SK-N-SH treated with all-trans-retinoic acid at 6 μM for 48 hours (cell line): ENCODE data around the gene ALPK3.

Source experiments
- ATAC-seq: fragments of 200-7000 bp; cut with Tn5 transposase; 3 replicates; pipeline ENCODE4 v1.9.1; 2020; ENCODE audit warnings: mild to moderate bottlenecking, moderate library complexity
- ARNTL ChIP-seq: fragments of 450-650 bp; formaldehyde crosslinking; IDR thresholded peaks from 2 replicates; pipeline ENCODE4 v1.5.0; 2020; ENCODE audit warnings: low read depth, mild to moderate bottlenecking, moderate library complexity, borderline replicate concordance
- BACH2 ChIP-seq: fragments of 250-450 bp; sonication (Bioruptor Pico); IDR thresholded peaks from 2 replicates; pipeline ENCODE4 v1.9.0; 2021; ENCODE audit warnings: mild to moderate bottlenecking, borderline replicate concordance
- CREB5 ChIP-seq: fragments of 250-450 bp; sonication (Bioruptor Pico); IDR thresholded peaks from 2 replicates; pipeline ENCODE4 v1.5.1; 2020; ENCODE audit warnings: low read depth, mild to moderate bottlenecking, moderate library complexity
- CSDC2 ChIP-seq: fragments of 250-450 bp; sonication (Bioruptor Pico); IDR thresholded peaks from 2 replicates; pipeline ENCODE4 v1.5.0; 2020; ENCODE audit warnings: mild to moderate bottlenecking, moderate library complexity
- CSRNP3 ChIP-seq: fragments of 250-450 bp; sonication (Bioruptor Pico); IDR thresholded peaks from 2 replicates; pipeline ENCODE4 v1.5.1; 2021; ENCODE audit warnings: mild to moderate bottlenecking, moderate library complexity
- ESRRG ChIP-seq: fragments of 250-450 bp; sonication (Bioruptor Pico); IDR thresholded peaks from 2 replicates; pipeline ENCODE4 v1.6.1; 2021; ENCODE audit warnings: mild to moderate bottlenecking
- GLIS3 ChIP-seq: fragments of 250-450 bp; sonication (Bioruptor Pico); IDR thresholded peaks from 2 replicates; pipeline ENCODE4 v1.5.0; 2020; ENCODE audit warnings: mild to moderate bottlenecking, moderate library complexity
- ISL1 ChIP-seq: fragments of 250-450 bp; sonication (Bioruptor Pico); IDR thresholded peaks from 2 replicates; pipeline ENCODE4 v2.1.2; 2022; ENCODE audit warnings: mild to moderate bottlenecking, moderate library complexity
- OSR1 ChIP-seq: fragments of 250-450 bp; sonication (Bioruptor Pico); IDR thresholded peaks from 2 replicates; pipeline ENCODE4 v1.8.0; 2022; ENCODE audit warnings: moderate library complexity, mild to moderate bottlenecking, inconsistent platforms
- PATZ1 ChIP-seq: fragments of 250-450 bp; sonication (Bioruptor Pico); IDR thresholded peaks from 2 replicates; pipeline ENCODE4 v1.8.0; 2020; ENCODE audit warnings: mild to moderate bottlenecking, moderate library complexity, borderline replicate concordance
- POU6F1 ChIP-seq: fragments of 250-450 bp; sonication (Bioruptor Pico); IDR thresholded peaks from 2 replicates; pipeline ENCODE4 v1.8.0; 2021; ENCODE audit warnings: low read depth, mild to moderate bottlenecking, moderate library complexity, borderline replicate concordance
- PPARA ChIP-seq: fragments of 250-450 bp; sonication (Bioruptor Pico); IDR thresholded peaks from 2 replicates; pipeline ENCODE4 v1.5.0; 2020; ENCODE audit warnings: mild to moderate bottlenecking, borderline replicate concordance
- SNAI2 ChIP-seq: fragments of 250-450 bp; sonication (Bioruptor Pico); IDR thresholded peaks from 2 replicates; pipeline ENCODE4 v1.5.0; 2020; ENCODE audit warnings: mild to moderate bottlenecking, moderate library complexity
- TCF4 ChIP-seq: fragments of 250-450 bp; sonication (Bioruptor Pico); IDR thresholded peaks from 2 replicates; pipeline ENCODE4 v1.8.0; 2021; ENCODE audit warnings: mild to moderate bottlenecking, moderate library complexity, borderline replicate concordance
- TOX ChIP-seq: fragments of 250-450 bp; sonication (Bioruptor Pico); IDR thresholded peaks from 2 replicates; pipeline ENCODE4 v1.8.0; 2021; ENCODE audit warnings: mild to moderate bottlenecking, moderate library complexity, borderline replicate concordance
- TSHZ2 ChIP-seq: fragments of 250-450 bp; sonication (Bioruptor Pico); IDR thresholded peaks from 2 replicates; pipeline ENCODE4 v1.5.0; 2020; ENCODE audit warnings: mild to moderate bottlenecking, moderate library complexity
- ZC3H10 ChIP-seq: fragments of 250-450 bp; sonication (Bioruptor Pico); IDR thresholded peaks from 2 replicates; pipeline ENCODE4 v1.5.1; 2021; ENCODE audit warnings: mild to moderate bottlenecking, moderate library complexity
- ZFP3 ChIP-seq: fragments of 250-450 bp; sonication (Bioruptor Pico); IDR thresholded peaks from 2 replicates; pipeline ENCODE4 v1.5.0; 2020; ENCODE audit warnings: mild to moderate bottlenecking, moderate library complexity
- ZFP30 ChIP-seq: fragments of 450-650 bp; formaldehyde crosslinking; IDR thresholded peaks from 2 replicates; pipeline ENCODE4 v1.5.0; 2022; ENCODE audit warnings: mild to moderate bottlenecking, moderate library complexity
- ZNF565 ChIP-seq: fragments of 450-650 bp; formaldehyde crosslinking; conservative IDR thresholded peaks from 2 replicates; pipeline ENCODE4 v1.5.0; 2020; ENCODE audit warnings: low read depth, mild to moderate bottlenecking, moderate library complexity
- ZNF70 ChIP-seq: fragments of 450-650 bp; formaldehyde crosslinking; IDR thresholded peaks from 2 replicates; pipeline ENCODE4 v1.5.0; 2020; ENCODE audit warnings: mild to moderate bottlenecking, moderate library complexity

The ALPK3 gene

GRCh38 chr15:84810073-84810840 lies 6.9 kb upstream of the ALPK3 start:
- no peak; the same call in 2 of the 3 replicates for ATAC-seq
- no peak for TF ChIP-seq PPARA (CRISPR knock-in tag)
- no peak for TF ChIP-seq ISL1 (CRISPR knock-in tag)
- TF ChIP-seq CREB5 (CRISPR knock-in tag) = no peak

GRCh38 chr15:84811151-84811550 lies 6.0 kb upstream of the ALPK3 start:
- TF ChIP-seq ARNTL (CRISPR knock-in tag) (no peak), ZFP3 (CRISPR knock-in tag) (no peak), SNAI2 (CRISPR knock-in tag) (no peak), ESRRG (CRISPR knock-in tag) (no peak), POU6F1 (CRISPR knock-in tag) (no peak), ZNF70 (no peak), BACH2 (no peak), ISL1 (CRISPR knock-in tag) (no peak), ZC3H10 (CRISPR knock-in tag) (no peak), CSRNP3 (no peak), ZFP30 (CRISPR knock-in tag) (no peak), CREB5 (CRISPR knock-in tag) (no peak), CSDC2 (CRISPR knock-in tag) (no peak), TSHZ2 (CRISPR knock-in tag) (no peak), TCF4 (CRISPR knock-in tag) (no peak), PATZ1 (CRISPR knock-in tag) (no peak)
- ATAC-seq = no peak

- ATAC-seq = no peak
- no peak for TF ChIP-seq CREB5 (CRISPR knock-in tag)
- TF ChIP-seq OSR1 (CRISPR knock-in tag) = no peak
- no peak for TF ChIP-seq TOX
- no peak for TF ChIP-seq ZNF565 (CRISPR knock-in tag)
- TF ChIP-seq ZC3H10 (CRISPR knock-in tag) = no peak
- TF ChIP-seq CSRNP3 = no peak
- no peak for TF ChIP-seq POU6F1 (CRISPR knock-in tag)
- no peak for TF ChIP-seq BACH2
- TF ChIP-seq GLIS3 (CRISPR knock-in tag) = no peak
- TF ChIP-seq CSDC2 (CRISPR knock-in tag) = no peak
- no peak for TF ChIP-seq PPARA (CRISPR knock-in tag)
- TF ChIP-seq TCF4 (CRISPR knock-in tag) = no peak
- TF ChIP-seq ESRRG (CRISPR knock-in tag) = no peak
- TF ChIP-seq ZFP30 (CRISPR knock-in tag) = no peak
Measured at GRCh38 chr15:84811828-84812227, 5.3 kb upstream of the ALPK3 start.
